GM23338 (cell line): ENCODE data around the gene HAO1. TPM values are rescaled to one million over a fixed set of nuclear protein-coding genes. Genes with fewer than 3 reads are reported as not detected.

Source experiments
- ATAC-seq: fragments of 200-7000 bp; cut with Tn5 transposase; 3 replicates; pipeline ENCODE4 v1.9.1; 2020
- DNase-seq: peaks from one replicate; pipeline ENCODE4 v3.0.0-alpha.2; 2015; ENCODE audit warnings: low spot score
- H2AFZ ChIP-seq: fragments of 200-600 bp; sonication (generic); 2 replicates; pipeline ENCODE4 v1.8.0; 2016; ENCODE audit warnings: antibody characterized with exemption, mild to moderate bottlenecking, moderate library complexity
- H3F3A ChIP-seq: fragments of 200-600 bp; sonication (generic); replicated peaks from 2 replicates; pipeline ENCODE4 v1.8.0; 2017; ENCODE audit warnings: antibody characterized with exemption, mixed run types, low read depth
- H3K27ac ChIP-seq: fragments of 200-600 bp; sonication (generic); 2 replicates; pipeline ENCODE4 v1.6.1; 2016; ENCODE audit warnings: low read depth
- H3K27me3 ChIP-seq: fragments of 200-600 bp; sonication (generic); 2 replicates; pipeline ENCODE4 v1.8.0; 2016; ENCODE audit warnings: mild to moderate bottlenecking, mixed run types, moderate library complexity; ENCODE audit not compliant: insufficient read depth
- H3K36me3 ChIP-seq: fragments of 200-600 bp; sonication (generic); 2 replicates; pipeline ENCODE4 v1.8.0; 2016; ENCODE audit warnings: mild to moderate bottlenecking; ENCODE audit not compliant: insufficient read depth
- H3K4me1 ChIP-seq: fragments of 200-600 bp; sonication (generic); 2 replicates; pipeline ENCODE4 v1.8.0; 2016; ENCODE audit warnings: mild to moderate bottlenecking, moderate library complexity; ENCODE audit not compliant: insufficient read depth
- H3K4me2 ChIP-seq: fragments of 200-600 bp; sonication (generic); 2 replicates; pipeline ENCODE4 v1.7.1; 2017; ENCODE audit warnings: mixed run types
- H3K4me3 ChIP-seq: fragments of 200-600 bp; sonication (generic); 2 replicates; pipeline ENCODE4 v1.6.1; 2016; ENCODE audit warnings: mixed run types
- H3K79me2 ChIP-seq: fragments of 200-600 bp; sonication (generic); replicated peaks from 2 replicates; pipeline ENCODE4 v1.8.0; 2017; ENCODE audit warnings: mild to moderate bottlenecking; ENCODE audit not compliant: insufficient read depth
- H3K9me2 ChIP-seq: fragments of 200-600 bp; sonication (generic); 2 replicates; pipeline ENCODE4 v1.8.0; 2017; ENCODE audit not compliant: insufficient read depth
- H4K20me1 ChIP-seq: fragments of 200-600 bp; sonication (generic); replicated peaks from 2 replicates; pipeline ENCODE4 v1.8.0; 2017; ENCODE audit warnings: mild to moderate bottlenecking; ENCODE audit not compliant: insufficient read depth
- H3K27ac Mint-ChIP-seq: 2 replicates; pipeline ENCODE4 v1.8.0; 2020; ENCODE audit warnings: inconsistent platforms, mild to moderate bottlenecking, moderate library complexity, mixed read lengths
- H3K27me3 Mint-ChIP-seq: 3 replicates; pipeline ENCODE4 v1.8.0; 2022; ENCODE audit warnings: low read depth, mild to moderate bottlenecking, moderate library complexity, mixed read lengths, inconsistent platforms; ENCODE audit not compliant: insufficient read depth, poor library complexity
- H3K36me3 Mint-ChIP-seq: 3 replicates; pipeline ENCODE4 v1.8.0; 2021; ENCODE audit warnings: low read depth, mild to moderate bottlenecking, inconsistent platforms, moderate library complexity, mixed read lengths
- H3K4me1 Mint-ChIP-seq: 3 replicates; pipeline ENCODE4 v1.8.0; 2020; ENCODE audit warnings: mild to moderate bottlenecking, inconsistent platforms, mixed read lengths
- H3K4me3 Mint-ChIP-seq: 3 replicates; pipeline ENCODE4 v1.8.0; 2021; ENCODE audit warnings: moderate library complexity, mild to moderate bottlenecking, inconsistent platforms, mixed read lengths
- H3K9me3 Mint-ChIP-seq: 3 replicates; pipeline ENCODE4 v1.8.0; 2020; ENCODE audit warnings: moderate library complexity, mild to moderate bottlenecking, inconsistent platforms, mixed read lengths
- CREB1 ChIP-seq: fragments of 250-450 bp; sonication (Bioruptor Pico); IDR thresholded peaks from 2 replicates; pipeline ENCODE4 v1.5.0; 2020; ENCODE audit warnings: low read depth, mild to moderate bottlenecking, moderate library complexity
- CTCF ChIP-seq, 2 experiments: fragments of 200-600 bp in 1 of 2; sonication (generic) in 1 of 2; conservative IDR thresholded peaks; 2 replicates each; pipeline versions ENCODE4 v1.5.1 to v1.6.1; 2016 to 2017; ENCODE audit warnings: antibody characterized with exemption in 2 of 2, low read depth in 2 of 2, mild to moderate bottlenecking in 2 of 2, moderate library complexity in 1 of 2
- EZH2 ChIP-seq: fragments of 200-600 bp; sonication (generic); IDR thresholded peaks from one replicate; pipeline ENCODE4 v1.8.0; 2017; ENCODE audit warnings: antibody characterized with exemption, mild to moderate bottlenecking, low read depth; ENCODE audit not compliant: unreplicated experiment
- EZH2phosphoT487 ChIP-seq: fragments of 200-600 bp; sonication (generic); IDR thresholded peaks from one replicate; pipeline ENCODE4 v1.8.1; 2018; ENCODE audit warnings: antibody characterized with exemption; ENCODE audit not compliant: unreplicated experiment
- JUNB ChIP-seq: IDR thresholded peaks from one replicate; pipeline ENCODE4 v1.6.1; 2016; ENCODE audit warnings: antibody characterized with exemption; ENCODE audit not compliant: unreplicated experiment
- NANOG ChIP-seq: IDR thresholded peaks from 2 replicates; pipeline ENCODE4 v1.6.1; 2016; ENCODE audit warnings: antibody characterized with exemption, borderline replicate concordance
- POLR2AphosphoS5 ChIP-seq: IDR thresholded peaks from 2 replicates; pipeline ENCODE4 v1.6.1; 2016; ENCODE audit warnings: antibody characterized with exemption, low read depth
- STAT1 ChIP-seq: IDR thresholded peaks from one replicate; pipeline ENCODE4 v1.6.1; 2016; ENCODE audit warnings: antibody characterized with exemption; ENCODE audit not compliant: unreplicated experiment
- ZNF114 ChIP-seq: fragments of 250-450 bp; sonication (Bioruptor Pico); IDR thresholded peaks from 2 replicates; pipeline ENCODE4 v1.5.0; 2020; ENCODE audit warnings: mild to moderate bottlenecking, moderate library complexity
- ZNF331 ChIP-seq: fragments of 250-450 bp; sonication (Bioruptor Pico); IDR thresholded peaks from 2 replicates; pipeline ENCODE4 v1.5.0; 2020; ENCODE audit warnings: low read depth, mild to moderate bottlenecking, moderate library complexity
- polyA plus RNA-seq: library from polyadenylated mRNA; unstranded; fragments of >200 nt; fragmentation: Nextera tagmentation; extraction: Ambion mirVana; gene quantifications from 2 replicates; pipeline ENCODE4 v1.2.1, GENCODE V29; 2016
- total RNA-seq: library from RNA; depleted of rRNA; stranded (reverse); fragments of >200 nt; shearing (Covaris generic); gene quantifications from 2 replicates; pipeline ENCODE4 v1.2.3, GENCODE V29; 2014
- TF ChIP-seq, protein P1 (sequence below): IDR thresholded peaks from 2 replicates; pipeline ENCODE4 v1.6.1; 2016; ENCODE audit warnings: antibody characterized with exemption
- TF ChIP-seq, protein P2 (sequence below): IDR thresholded peaks from one replicate; pipeline ENCODE4 v1.6.1; 2018; ENCODE audit warnings: antibody characterized with exemption; ENCODE audit not compliant: unreplicated experiment

Gene HAO1
- total and polyA plus RNA-seq, 2 experiments from 2014 or later = not detected

GRCh38 chr20:7855545-7855944 is 84.7 kb downstream of the HAO1 start (continued):
- no peak for TF ChIP-seq CTCF (conservative IDR thresholded peaks at IDR 0.05; ENCODE audit: low read depth in 2 of 2)
- TF ChIP-seq CREB1 (CRISPR knock-in tag) = no peak
- TF ChIP-seq NANOG = no peak
- TF ChIP-seq, protein P1, sequence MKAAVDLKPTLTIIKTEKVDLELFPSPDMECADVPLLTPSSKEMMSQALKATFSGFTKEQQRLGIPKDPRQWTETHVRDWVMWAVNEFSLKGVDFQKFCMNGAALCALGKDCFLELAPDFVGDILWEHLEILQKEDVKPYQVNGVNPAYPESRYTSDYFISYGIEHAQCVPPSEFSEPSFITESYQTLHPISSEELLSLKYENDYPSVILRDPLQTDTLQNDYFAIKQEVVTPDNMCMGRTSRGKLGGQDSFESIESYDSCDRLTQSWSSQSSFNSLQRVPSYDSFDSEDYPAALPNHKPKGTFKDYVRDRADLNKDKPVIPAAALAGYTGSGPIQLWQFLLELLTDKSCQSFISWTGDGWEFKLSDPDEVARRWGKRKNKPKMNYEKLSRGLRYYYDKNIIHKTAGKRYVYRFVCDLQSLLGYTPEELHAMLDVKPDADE = no peak
- no peak for TF ChIP-seq EZH2
- TF ChIP-seq, protein P2, sequence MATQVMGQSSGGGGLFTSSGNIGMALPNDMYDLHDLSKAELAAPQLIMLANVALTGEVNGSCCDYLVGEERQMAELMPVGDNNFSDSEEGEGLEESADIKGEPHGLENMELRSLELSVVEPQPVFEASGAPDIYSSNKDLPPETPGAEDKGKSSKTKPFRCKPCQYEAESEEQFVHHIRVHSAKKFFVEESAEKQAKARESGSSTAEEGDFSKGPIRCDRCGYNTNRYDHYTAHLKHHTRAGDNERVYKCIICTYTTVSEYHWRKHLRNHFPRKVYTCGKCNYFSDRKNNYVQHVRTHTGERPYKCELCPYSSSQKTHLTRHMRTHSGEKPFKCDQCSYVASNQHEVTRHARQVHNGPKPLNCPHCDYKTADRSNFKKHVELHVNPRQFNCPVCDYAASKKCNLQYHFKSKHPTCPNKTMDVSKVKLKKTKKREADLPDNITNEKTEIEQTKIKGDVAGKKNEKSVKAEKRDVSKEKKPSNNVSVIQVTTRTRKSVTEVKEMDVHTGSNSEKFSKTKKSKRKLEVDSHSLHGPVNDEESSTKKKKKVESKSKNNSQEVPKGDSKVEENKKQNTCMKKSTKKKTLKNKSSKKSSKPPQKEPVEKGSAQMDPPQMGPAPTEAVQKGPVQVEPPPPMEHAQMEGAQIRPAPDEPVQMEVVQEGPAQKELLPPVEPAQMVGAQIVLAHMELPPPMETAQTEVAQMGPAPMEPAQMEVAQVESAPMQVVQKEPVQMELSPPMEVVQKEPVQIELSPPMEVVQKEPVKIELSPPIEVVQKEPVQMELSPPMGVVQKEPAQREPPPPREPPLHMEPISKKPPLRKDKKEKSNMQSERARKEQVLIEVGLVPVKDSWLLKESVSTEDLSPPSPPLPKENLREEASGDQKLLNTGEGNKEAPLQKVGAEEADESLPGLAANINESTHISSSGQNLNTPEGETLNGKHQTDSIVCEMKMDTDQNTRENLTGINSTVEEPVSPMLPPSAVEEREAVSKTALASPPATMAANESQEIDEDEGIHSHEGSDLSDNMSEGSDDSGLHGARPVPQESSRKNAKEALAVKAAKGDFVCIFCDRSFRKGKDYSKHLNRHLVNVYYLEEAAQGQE = no peak
- no peak for TF ChIP-seq JUNB
- no peak for TF ChIP-seq ZNF114 (CRISPR knock-in tag)
- no peak for TF ChIP-seq POLR2AphosphoS5
- TF ChIP-seq STAT1 = no peak
- TF ChIP-seq EZH2phosphoT487 = no peak

GRCh38 chr20:7853493-7853892 is 86.8 kb downstream of the HAO1 start:
- Histone ChIP-seq H3K27me3 (no peaks in the 10 kb centered on the region), H3F3A (no peaks in the 10 kb centered on the region), H3K4me1 (peaks cover 3% of the 10 kb centered on the region), H3K4me3 (no peak overlapping the region), H3K4me2 (no peak overlapping the region), H3K79me2 (no peaks in the 10 kb centered on the region), H3K36me3 (no peaks in the 10 kb centered on the region), H2AFZ (no peak overlapping the region), H4K20me1 (no peaks in the 10 kb centered on the region), H3K9me2 (no peaks in the 10 kb centered on the region), H3K27ac (no peak overlapping the region)
- H3K27ac Mint-ChIP-seq = no peak overlapping the region
- ATAC-seq (no peak), DNase-seq (no peak)
- peaks cover 7% of the 10 kb centered on the region; the same call in 2 of the 3 replicates for H3K4me1 Mint-ChIP-seq
- H3K4me3 Mint-ChIP-seq = no peak overlapping the region
- no peaks in the 10 kb centered on the region for H3K9me3 Mint-ChIP-seq
- H3K36me3 Mint-ChIP-seq = no peaks in the 10 kb centered on the region
- H3K27me3 Mint-ChIP-seq = no peaks in the 10 kb centered on the region
- TF ChIP-seq CTCF (conservative IDR thresholded peaks at IDR 0.05; ENCODE audit: low read depth in 2 of 2) = no peak
- TF ChIP-seq EZH2 = no peak
- no peak for TF ChIP-seq ZNF331 (CRISPR knock-in tag)
- TF ChIP-seq EZH2phosphoT487 = no peak
- TF ChIP-seq NANOG = no peak
